CD4-positive, alpha-beta T cell treated with Interleukin-15 for 4 hours (primary cell): ENCODE results near the gene FCN1.

Source experiments
- DNase-seq: peaks from one replicate; pipeline ENCODE4 v3.0.0-alpha.2; 2020; ENCODE audit warnings: low spot score

The FCN1 gene

GRCh38 chr9:134891053-134891452, 26.7 kb downstream of the FCN1 start:
- DNase-seq, result no peak

- no peak for DNase-seq
These were observed 27.6 kb downstream of the FCN1 start for GRCh38 chr9:134890155-134890495.

GRCh38 chr9:134889386-134890154, 28.1 kb downstream of the FCN1 start:
- DNase-seq, result no peak

- no peak for DNase-seq
These were observed 29.0 kb downstream of the FCN1 start for GRCh38 chr9:134888603-134889190.

- DNase-seq, result no peak
These were observed 29.8 kb downstream of the FCN1 start for GRCh38 chr9:134887686-134888602.

GRCh38 chr9:134887219-134887618, 30.5 kb downstream of the FCN1 start:
- no peak for DNase-seq

- DNase-seq, result no peak
These were observed 31.2 kb downstream of the FCN1 start for GRCh38 chr9:134886413-134886913.

GRCh38 chr9:134885679-134886412, 31.9 kb downstream of the FCN1 start:
- DNase-seq, result no peak

- DNase-seq, result no peak
These were observed 32.6 kb downstream of the FCN1 start for GRCh38 chr9:134885001-134885678.

GRCh38 chr9:134884492-134884891, 33.2 kb downstream of the FCN1 start:
- no peak for DNase-seq

GRCh38 chr9:134883040-134883782, 34.5 kb downstream of the FCN1 start:
- no peak for DNase-seq

GRCh38 chr9:134882204-134882785, 35.4 kb downstream of the FCN1 start:
- DNase-seq, result no peak

- no peak for DNase-seq
These were observed 36.4 kb downstream of the FCN1 start for GRCh38 chr9:134881313-134881670.

- no peak for DNase-seq
These were observed 37.0 kb downstream of the FCN1 start, which contains the start of gene FCN2 for GRCh38 chr9:134880484-134881312. Gene FCN2, plus strand, starts transcription at chr9:134880810. Its CDS starts 12 bp downstream, at chr9:134880822.

GRCh38 chr9:134879664-134880483, 37.8 kb downstream of the FCN1 start:
- DNase-seq, result no peak

- no peak for DNase-seq
These were observed 40.2 kb downstream of the FCN1 start for GRCh38 chr9:134877541-134877940.

- DNase-seq, result no peak
These were observed 42.3 kb downstream of the FCN1 start for GRCh38 chr9:134875371-134875770.

GRCh38 chr9:134872482-134873231, 45.1 kb downstream of the FCN1 start:
- no peak for DNase-seq
